ENCODE data around the gene WNK2.

Gene WNK2

GRCh38 chr9:93161786-93162562 lies 22.0 kb upstream of the WNK2 start:
- no peak for DNase-seq (ENCODE audit: low spot score)

- DNase-seq (ENCODE audit: low spot score) = no peak
Observed at GRCh38 chr9:93164085-93164484, 19.9 kb upstream of the WNK2 start.

DNA sequence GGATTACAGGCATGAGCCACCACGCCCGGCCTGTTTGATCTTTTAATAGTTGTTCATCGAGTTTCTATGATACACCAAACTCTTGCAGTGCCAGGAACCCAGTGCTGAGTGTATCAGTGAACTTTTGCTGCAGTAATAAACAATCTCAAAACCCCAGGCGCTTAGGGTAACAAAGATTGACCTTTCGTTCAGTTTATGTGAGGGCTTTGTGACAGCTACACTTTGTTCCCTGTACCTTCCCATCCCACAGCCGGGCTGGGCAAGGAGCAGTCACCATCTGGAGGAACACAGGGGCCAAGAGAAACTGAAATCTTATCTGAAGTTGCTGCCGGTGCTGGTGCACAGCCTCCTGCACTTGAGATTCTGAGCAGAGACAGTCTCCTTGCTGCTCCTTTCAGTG lies 17.2 kb upstream of the WNK2 start:
- no peak for DNase-seq (ENCODE audit: low spot score)

DNA sequence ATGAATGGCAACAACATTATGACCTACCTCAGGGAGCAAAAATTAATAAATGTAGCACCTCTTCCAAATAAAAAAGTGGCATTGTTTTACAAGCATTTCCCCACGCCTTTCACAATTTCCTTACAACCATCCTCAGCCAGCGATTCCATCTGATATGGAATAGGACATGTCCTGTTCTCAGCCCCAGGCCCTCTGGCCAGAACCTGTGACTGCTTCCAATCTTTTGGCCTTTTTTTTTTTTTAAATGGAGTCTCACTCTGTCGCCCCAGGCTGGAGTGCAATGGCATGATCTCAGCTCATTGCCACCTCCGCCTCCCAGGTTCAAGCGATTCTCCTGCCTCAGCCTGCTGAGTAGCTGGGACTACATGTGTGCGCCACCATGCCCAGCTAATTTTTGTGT lies 16.8 kb upstream of the WNK2 start:
- no peak for DNase-seq (ENCODE audit: low spot score)

DNA sequence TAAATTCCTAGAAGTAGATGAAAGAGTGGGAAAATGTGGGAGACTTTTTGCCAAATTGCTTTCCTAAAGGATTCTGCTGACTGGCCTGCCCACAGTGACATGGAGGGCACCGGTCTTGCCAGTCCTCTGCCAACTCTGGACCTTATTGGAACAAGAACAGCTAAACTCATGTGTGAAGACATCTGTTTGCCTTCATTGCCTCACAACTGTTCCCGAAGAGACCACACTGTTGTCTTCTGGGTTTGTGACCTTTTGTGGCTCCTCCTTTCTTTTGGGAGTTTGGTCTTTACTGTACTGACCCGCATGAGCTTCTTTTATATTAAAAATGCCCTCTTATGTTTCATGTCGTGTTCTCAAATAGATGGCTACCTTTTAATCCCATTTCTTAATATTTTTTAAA lies 16.1 kb upstream of the WNK2 start:
- no peak for DNase-seq (ENCODE audit: low spot score)

GRCh38 chr9:93168581-93168980 lies 15.4 kb upstream of the WNK2 start:
- DNase-seq (ENCODE audit: low spot score) = no peak

GRCh38 chr9:93169444-93169843 lies 14.5 kb upstream of the WNK2 start:
- DNase-seq (ENCODE audit: low spot score) = no peak

DNA sequence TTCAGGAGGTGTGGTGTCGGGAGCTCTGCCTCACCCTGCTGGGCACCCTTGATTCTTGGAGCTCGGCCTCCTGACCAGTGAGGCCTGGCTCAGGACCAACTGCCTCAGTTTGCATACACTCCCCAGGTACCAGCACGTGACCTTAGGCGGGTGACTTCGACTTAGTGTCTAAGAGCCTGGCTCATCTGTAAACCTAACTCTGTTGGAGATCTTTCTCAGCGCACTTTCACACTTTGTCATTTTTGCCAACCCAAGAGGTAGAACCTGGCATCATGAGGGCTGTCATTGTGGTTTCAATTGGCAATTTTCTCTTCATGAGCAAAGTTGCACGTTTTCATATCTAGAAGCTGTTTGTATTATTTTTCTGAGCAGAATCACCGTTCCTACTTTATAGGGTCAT lies 13.4 kb upstream of the WNK2 start:
- no peak for DNase-seq (ENCODE audit: low spot score)

DNA sequence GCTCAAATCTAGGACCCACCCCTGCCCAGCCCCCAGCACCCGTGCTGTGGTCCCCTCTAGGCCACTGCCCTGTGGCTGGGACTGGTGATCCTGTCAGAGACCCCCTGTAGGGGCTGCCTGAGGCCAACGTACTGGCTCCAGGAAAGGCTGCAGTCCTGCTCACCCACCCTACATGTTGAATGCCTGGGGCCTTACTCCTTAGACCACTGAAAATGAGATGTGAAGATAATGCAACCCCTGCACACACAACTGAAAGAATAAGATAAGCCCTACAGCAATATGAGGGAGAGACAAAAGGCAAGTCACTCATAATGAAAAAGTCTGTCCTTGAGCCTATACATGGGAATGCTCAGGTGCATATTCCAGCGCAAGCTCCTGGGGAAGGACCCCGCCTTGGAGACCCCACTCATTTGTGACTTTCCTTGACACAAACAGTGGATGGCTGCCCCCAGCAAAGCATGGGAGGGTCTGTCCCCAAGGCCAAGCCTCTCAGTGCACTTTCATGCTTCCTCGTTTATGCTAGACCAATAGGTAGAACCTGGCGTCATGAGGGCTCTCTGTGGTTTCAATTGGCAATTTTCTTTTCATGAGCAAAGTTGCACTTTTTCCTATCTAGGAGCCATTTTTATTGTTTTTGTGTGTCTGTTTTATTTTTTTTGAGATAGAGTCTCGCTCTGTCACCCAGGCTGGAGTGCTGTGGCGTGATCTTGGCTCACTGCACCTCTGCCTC lies 12.5 kb upstream of the WNK2 start:
- no peak for DNase-seq (ENCODE audit: low spot score)

- no peak for DNase-seq (ENCODE audit: low spot score)
Observed at GRCh38 chr9:93172666-93173364, 11.1 kb upstream of the WNK2 start.

GRCh38 chr9:93173365-93174051 lies 10.4 kb upstream of the WNK2 start:
- DNase-seq (ENCODE audit: low spot score) = no peak

GRCh38 chr9:93174976-93175375 lies 9.0 kb upstream of the WNK2 start:
- DNase-seq (ENCODE audit: low spot score) = no peak

GRCh38 chr9:93177676-93178075 lies 6.3 kb upstream of the WNK2 start:
- no peak for DNase-seq (ENCODE audit: low spot score)

- DNase-seq (ENCODE audit: low spot score) = no peak
Observed at GRCh38 chr9:93178851-93179786, 4.8 kb upstream of the WNK2 start.

DNA sequence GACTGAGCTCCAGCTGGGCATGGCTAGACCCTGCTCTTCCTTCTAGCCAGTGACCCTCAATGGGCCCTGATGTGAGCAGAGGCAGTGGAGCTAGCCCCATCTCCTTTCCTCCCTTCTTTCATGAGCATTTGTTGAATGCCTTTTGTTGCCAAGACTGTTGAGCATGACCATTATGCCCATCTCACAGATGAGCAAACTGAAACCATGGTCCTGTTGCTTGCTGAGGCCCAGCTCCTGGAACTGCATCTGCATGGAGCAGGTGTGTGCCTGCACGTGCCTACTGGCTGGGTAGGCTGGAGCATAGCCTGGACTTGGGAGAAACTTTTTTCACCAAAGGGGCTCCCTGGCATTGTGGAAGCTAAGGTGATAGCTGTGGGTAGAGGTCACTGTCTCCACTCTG lies 3.0 kb upstream of the WNK2 start:
- DNase-seq (ENCODE audit: low spot score) = no peak

DNA sequence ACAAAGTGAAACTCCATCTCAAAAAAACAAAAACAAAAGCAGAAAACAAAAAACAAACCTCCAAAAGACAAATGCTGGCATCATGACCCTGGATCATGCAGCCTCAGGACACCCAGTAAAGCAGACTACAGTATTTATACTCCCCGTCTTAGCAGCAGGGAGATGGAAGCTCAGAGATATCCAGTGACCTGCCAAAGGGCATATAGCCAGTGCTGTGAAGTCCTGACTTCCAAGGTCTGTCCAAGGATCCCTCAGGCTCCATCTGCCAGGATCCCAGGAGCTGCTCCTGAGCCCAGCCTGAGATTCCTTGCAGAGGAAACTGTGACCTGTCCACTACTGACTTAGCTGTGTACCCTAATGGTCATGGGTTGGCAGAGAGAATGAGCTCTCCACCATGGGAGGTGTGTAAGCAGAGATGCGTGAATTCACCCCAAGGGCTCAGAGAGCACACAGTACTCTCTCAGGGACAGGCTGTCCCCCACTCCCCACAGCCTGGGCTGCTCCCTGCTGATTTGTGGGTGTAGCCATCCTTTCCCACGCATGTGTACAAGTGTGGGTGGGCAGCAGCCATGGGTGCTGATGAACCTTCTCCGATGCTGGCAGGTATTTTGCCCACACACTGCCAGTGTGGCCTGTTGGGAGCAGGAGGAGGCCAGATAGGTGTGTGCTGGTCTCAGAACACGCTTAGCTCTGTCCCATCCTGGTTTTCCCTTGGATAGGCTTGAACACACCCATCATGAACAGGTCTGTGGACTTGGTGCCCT lies 2.1 kb upstream of the WNK2 start:
- no peak for DNase-seq (ENCODE audit: low spot score)

GRCh38 chr9:93182572-93182971 lies 1.4 kb upstream of the WNK2 start:
- no peak for DNase-seq (ENCODE audit: low spot score)

DNA sequence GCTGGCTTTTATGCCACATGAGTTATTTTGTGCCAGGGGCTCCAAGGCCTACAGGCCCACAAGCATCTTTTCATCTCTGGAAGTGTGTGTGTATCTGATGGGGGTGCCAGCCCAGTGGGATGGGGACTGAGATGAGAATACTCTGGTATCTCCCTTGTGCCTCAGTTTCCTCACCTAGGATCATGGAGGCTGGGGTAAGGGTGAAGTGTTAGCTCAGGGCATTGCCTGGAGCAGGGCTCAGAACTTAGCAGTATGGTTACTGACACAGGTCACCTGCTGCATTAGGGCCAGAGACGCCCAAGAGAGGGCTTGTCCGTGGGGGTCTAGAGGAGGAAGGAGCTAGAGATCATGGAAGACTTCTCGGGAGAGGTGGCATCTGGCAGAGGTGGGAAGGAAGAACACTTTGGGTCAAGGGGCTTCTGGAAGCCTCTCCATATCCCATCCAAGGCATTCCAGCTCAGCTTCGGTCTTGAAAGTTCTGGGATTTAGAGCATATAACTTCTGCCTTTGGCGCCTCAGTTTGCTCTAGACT lies 742 bp upstream of the WNK2 start:
- DNase-seq (ENCODE audit: low spot score) = no peak

DNA sequence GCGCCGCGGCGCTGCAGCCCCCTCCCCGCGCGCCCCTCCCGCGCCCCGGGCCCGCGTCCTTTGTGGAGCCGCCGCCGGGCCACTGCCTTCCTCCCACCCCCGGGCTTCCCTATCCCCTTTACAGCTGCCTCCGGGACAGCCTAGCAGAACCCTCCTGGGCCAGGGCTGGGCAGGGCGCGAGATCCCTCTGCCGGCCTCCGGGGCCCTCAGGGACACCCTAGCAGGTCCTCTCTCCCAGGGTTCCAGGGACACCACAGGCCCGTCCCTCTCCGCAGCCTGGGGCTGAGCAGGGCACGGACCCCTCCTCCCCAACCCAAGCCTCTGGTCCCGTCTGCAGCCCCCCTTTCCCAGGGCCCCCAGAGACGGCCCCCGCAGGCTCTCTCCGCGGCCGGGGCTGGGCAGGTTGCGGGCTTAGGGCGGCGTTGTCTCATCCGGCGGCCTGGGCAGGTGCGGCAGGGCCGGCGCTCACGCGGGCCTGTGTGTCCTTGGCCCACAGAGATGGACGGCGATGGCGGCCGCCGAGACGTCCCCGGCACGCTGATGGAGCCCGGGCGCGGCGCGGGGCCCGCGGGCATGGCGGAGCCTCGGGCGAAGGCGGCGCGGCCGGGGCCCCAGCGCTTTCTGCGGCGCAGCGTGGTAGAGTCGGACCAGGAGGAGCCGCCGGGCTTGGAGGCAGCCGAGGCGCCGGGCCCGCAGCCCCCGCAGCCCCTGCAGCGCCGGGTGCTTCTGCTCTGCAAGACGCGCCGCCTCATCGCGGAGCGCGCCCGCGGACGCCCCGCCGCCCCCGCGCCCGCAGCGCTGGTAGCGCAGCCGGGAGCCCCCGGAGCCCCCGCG lies 710 bp downstream of the WNK2 start:
- no peak for DNase-seq (ENCODE audit: low spot score)
